HG02588 (cell line): ENCODE data around the gene WDR82.

ENCODE experiments used
- ATAC-seq: cut with Tn5 transposase; IDR thresholded peaks from one replicate; pipeline ENCODE4 v1.9.1; 2021; ENCODE audit warnings: mild to moderate bottlenecking, moderate library complexity; ENCODE audit not compliant: unreplicated experiment

WDR82 gene

DNA sequence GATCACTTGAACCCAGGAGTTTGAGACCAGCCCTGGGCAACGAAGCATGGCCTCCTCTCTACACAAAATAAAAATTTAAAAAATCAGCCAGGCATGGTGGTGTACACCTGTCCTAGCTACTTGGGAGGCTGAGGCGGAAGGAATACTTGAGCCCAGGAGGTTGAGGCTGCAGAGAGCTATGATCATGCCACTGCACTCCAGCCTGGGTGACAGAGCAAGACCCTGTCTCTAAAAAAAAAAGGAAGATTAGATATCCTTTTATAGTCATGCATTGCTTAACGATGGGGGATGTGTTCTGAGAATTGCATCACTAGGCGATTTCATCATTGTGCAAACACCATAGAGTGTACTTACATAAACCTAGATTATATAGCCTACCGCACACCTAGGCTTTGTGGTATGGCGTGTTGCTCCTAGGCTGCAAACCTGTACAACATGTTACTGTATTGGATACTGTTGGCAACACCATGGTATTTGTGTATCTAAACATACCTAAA lies 67.9 kb downstream of the WDR82 start:
- ATAC-seq, result no peak

GRCh38 chr3:52210037-52210436 lies 68.4 kb downstream of the WDR82 start:
- no peak for ATAC-seq

DNA sequence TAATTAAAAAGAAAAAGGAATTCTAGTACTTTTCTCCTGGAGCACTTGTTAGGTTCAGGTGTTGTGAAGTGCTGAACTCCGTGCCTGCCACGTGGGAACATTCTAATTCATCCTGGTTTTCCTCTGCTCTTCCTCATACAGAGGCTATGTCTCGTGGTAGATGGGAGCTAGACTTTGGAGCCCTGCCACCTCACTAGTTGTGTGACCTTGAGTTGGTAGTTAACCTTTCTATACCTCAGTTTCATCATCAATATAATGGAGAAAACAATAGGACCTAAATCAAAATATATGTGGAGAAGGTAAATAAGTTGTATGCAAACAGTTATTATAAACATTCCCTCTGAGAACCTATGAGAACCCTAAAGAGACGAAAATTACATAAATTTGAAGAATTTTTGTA lies 69.9 kb downstream of the WDR82 start:
- ATAC-seq, result no peak

- ATAC-seq, result no peak
Measured at GRCh38 chr3:52205727-52206372, 72.6 kb downstream of the WDR82 start.
